ENCODE data around the gene CPNE9.

DNA sequence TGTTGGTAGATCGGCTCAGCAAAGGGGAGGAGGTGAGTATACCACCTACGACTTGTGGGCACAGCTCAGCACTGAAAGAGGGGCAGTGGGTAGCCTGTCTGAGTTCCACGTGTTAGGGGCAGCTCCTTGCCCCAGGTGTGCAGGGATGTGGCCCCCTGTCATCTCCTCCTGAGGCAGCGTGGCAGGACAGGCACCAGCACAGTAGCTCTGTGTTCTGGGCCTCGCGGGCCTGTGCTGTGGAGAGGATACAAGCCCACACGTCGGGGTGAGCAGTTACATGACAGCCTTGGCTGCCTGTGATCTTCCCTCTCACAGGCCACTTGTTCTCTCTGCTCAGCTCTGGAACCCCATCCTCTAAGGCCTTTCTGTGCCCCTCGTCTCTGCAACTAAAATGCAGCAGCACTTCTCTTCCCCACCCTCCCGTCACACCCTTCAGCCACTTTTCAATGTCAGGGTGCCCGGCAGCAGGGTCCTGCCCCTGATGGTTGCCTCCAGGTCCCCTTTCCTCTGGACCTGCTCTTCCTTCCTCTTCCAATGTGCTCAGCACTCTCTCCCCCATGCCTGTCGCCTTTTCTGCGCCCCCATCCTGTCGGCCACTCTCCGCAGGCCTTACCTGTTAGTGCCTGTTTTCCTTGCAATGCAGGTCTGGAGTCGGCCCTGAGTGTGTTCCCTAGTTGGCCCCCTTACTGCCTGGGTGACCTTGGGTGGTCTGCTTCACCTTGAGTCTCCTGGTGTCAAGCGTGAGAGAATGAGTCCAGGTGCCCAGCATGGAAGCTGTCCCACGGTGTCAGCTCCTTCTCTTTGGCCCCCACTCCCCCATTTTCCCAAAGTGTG is 18.2 kb upstream of the CPNE9 start:
- TF ChIP-seq, protein P1, sequence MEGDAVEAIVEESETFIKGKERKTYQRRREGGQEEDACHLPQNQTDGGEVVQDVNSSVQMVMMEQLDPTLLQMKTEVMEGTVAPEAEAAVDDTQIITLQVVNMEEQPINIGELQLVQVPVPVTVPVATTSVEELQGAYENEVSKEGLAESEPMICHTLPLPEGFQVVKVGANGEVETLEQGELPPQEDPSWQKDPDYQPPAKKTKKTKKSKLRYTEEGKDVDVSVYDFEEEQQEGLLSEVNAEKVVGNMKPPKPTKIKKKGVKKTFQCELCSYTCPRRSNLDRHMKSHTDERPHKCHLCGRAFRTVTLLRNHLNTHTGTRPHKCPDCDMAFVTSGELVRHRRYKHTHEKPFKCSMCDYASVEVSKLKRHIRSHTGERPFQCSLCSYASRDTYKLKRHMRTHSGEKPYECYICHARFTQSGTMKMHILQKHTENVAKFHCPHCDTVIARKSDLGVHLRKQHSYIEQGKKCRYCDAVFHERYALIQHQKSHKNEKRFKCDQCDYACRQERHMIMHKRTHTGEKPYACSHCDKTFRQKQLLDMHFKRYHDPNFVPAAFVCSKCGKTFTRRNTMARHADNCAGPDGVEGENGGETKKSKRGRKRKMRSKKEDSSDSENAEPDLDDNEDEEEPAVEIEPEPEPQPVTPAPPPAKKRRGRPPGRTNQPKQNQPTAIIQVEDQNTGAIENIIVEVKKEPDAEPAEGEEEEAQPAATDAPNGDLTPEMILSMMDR (conservative IDR thresholded peaks at IDR 0.05; ENCODE audit: low read depth, low read length), result no peak
- TF ChIP-seq EZH2 (IDR thresholded peaks at IDR 0.05; ENCODE audit: low read length, unreplicated experiment), result no peak
- TF ChIP-seq EZH2phosphoT487 (IDR thresholded peaks at IDR 0.05; ENCODE audit: borderline replicate concordance, low read length), result no peak
